ENCODE results near the gene RANBP3. TPM values are rescaled to one million over a fixed set of nuclear protein-coding genes. Genes with fewer than 3 reads are reported as not detected.
"Not testable (repeated sequence)": the region's sequence is repeated elsewhere in the genome, so short reads cannot be mapped to it uniquely, and the experiment has no call there.

RANBP3 gene
- total RNA-seq (ENCODE audit: unreplicated experiment) = 92.1 TPM
- long read RNA-seq, transcript RANBP3-220 (16 exons, 1,783 nt) = major isoform, 14 of 40 reads
- long read RNA-seq, transcript RANBP3-201 (16 exons, 1,762 nt) = minor isoform, 11 of 40 reads
- long read RNA-seq, partial matches to known transcripts = 3 of 40 reads
- long read RNA-seq, other reads (novel, unspliced or antisense) = 12 of 40 reads

GRCh38 chr19:5977785-5978605 lies at the start of gene RANBP3:
TSS of gene RANBP3 (minus strand) at chr19:5978140. CDS start at chr19:5978082, 58 bp downstream.
- H3K27ac Mint-ChIP-seq (ENCODE audit: unreplicated experiment) = peak within 1 kb of the TSS; percentile 87
- H3K27me3 Mint-ChIP-seq (ENCODE audit: unreplicated experiment) = peaks cover 2% of the 10 kb centered on the region
- DNase-seq = peak; percentile 99
- no peaks in the 10 kb centered on the region for H3K36me3 Mint-ChIP-seq (ENCODE audit: unreplicated experiment)
- peak within 1 kb of the TSS; percentile 92 for H3K4me3 Mint-ChIP-seq (ENCODE audit: unreplicated experiment)
- TF ChIP-seq CTCF (IDR thresholded peaks at IDR 0.05; ENCODE audit: partially characterized antibody, unreplicated experiment) = no peak
- H3K9me3 Mint-ChIP-seq (ENCODE audit: unreplicated experiment) = peaks cover 9% of the 10 kb centered on the region
- peaks cover 19% of the 10 kb centered on the region for H3K4me1 Mint-ChIP-seq (ENCODE audit: low read depth, unreplicated experiment)

DNA sequence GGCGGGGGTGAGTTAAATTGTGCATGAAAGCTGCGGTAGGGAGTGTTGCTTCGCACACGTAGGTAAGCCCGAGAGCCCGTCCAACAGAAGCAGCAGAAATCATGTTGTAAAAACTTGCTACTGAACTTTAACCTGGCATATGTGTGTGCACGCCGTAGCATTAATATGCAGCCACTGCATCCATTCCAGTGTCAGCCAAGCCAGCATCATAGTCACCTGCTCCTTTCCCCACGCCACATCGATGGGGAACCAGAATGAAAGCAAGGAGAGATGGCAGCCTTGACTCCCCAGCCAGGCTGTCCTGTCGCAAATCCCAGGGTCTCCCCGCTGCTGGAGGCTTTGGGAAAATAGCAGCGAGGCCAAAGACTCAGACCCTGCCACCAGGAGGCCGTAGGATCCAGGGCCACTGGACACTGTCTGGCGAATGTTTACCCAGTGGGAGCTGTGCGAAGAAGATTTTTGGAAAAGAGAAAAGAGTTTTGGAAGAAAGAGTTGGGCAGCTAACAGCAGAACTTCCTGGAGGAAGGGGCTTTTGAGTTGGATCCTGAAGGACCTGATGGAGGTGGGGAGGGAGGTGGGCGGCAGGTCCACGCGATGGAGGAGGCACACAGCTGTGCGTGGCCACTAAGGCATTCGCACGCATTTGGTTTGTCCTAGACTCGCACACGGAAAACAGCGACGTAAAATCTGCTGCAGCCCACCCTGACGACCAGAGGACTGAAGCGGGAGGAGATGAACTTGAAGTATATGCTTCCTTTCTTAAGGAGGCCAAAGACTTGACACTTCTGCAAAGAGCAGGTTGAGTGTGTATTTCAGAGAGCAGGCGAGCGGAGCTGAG lies 48.7 kb upstream of the RANBP3 start:
- Mint-ChIP-seq H3K4me3 (ENCODE audit: unreplicated experiment) (no peak overlapping the region), H3K36me3 (ENCODE audit: unreplicated experiment) (no peaks in the 10 kb centered on the region), H3K27me3 (ENCODE audit: unreplicated experiment) (peaks cover 3% of the 10 kb centered on the region), H3K9me3 (ENCODE audit: unreplicated experiment) (peaks cover 5% of the 10 kb centered on the region), H3K4me1 (ENCODE audit: low read depth, unreplicated experiment) (peaks cover 1% of the 10 kb centered on the region), H3K27ac (ENCODE audit: unreplicated experiment) (no peak overlapping the region)
- DNase-seq = no peak
- no peak for TF ChIP-seq CTCF (IDR thresholded peaks at IDR 0.05; ENCODE audit: partially characterized antibody, unreplicated experiment)

- not testable (repeated sequence) for H3K27me3 Mint-ChIP-seq (ENCODE audit: unreplicated experiment); H3K36me3 Mint-ChIP-seq (ENCODE audit: unreplicated experiment); H3K27ac Mint-ChIP-seq (ENCODE audit: unreplicated experiment); H3K4me3 Mint-ChIP-seq (ENCODE audit: unreplicated experiment); DNase-seq; H3K4me1 Mint-ChIP-seq (ENCODE audit: low read depth, unreplicated experiment); H3K9me3 Mint-ChIP-seq (ENCODE audit: unreplicated experiment)
Measured at GRCh38 chr19:6024756-6025155, 46.8 kb upstream of the RANBP3 start.

GRCh38 chr19:6023936-6024335 lies 46.0 kb upstream of the RANBP3 start:
- DNase-seq = no peak
- TF ChIP-seq CTCF (IDR thresholded peaks at IDR 0.05; ENCODE audit: partially characterized antibody, unreplicated experiment) = no peak
- Mint-ChIP-seq H3K36me3 (ENCODE audit: unreplicated experiment) (no peaks in the 10 kb centered on the region), H3K4me1 (ENCODE audit: low read depth, unreplicated experiment) (peaks cover 1% of the 10 kb centered on the region), H3K9me3 (ENCODE audit: unreplicated experiment) (peaks cover 2% of the 10 kb centered on the region), H3K27me3 (ENCODE audit: unreplicated experiment) (peaks cover 3% of the 10 kb centered on the region), H3K27ac (ENCODE audit: unreplicated experiment) (no peak overlapping the region), H3K4me3 (ENCODE audit: unreplicated experiment) (no peak overlapping the region)

GRCh38 chr19:6023085-6023682 lies 45.2 kb upstream of the RANBP3 start:
- peaks cover 3% of the 10 kb centered on the region for H3K27me3 Mint-ChIP-seq (ENCODE audit: unreplicated experiment)
- peaks cover 2% of the 10 kb centered on the region for H3K9me3 Mint-ChIP-seq (ENCODE audit: unreplicated experiment)
- no peak for TF ChIP-seq CTCF (IDR thresholded peaks at IDR 0.05; ENCODE audit: partially characterized antibody, unreplicated experiment)
- H3K36me3 Mint-ChIP-seq (ENCODE audit: unreplicated experiment) = no peaks in the 10 kb centered on the region
- H3K4me3 Mint-ChIP-seq (ENCODE audit: unreplicated experiment) = peak overlapping the region; percentile 9
- peaks cover 1% of the 10 kb centered on the region for H3K4me1 Mint-ChIP-seq (ENCODE audit: low read depth, unreplicated experiment)
- H3K27ac Mint-ChIP-seq (ENCODE audit: unreplicated experiment) = no peak overlapping the region
- DNase-seq = no peak

Data from glutamatergic neuron (in vitro differentiated cells).